ENCODE data around the gene TMEM143. TPM values are rescaled to one million over a fixed set of nuclear protein-coding genes. Genes with fewer than 3 reads are reported as not detected.

Gene TMEM143
- 2.9 to 5.3 TPM (median 4.3 TPM) in 5 replicates for total RNA-seq (2022; extraction: Qiagen RNA extraction)

DNA sequence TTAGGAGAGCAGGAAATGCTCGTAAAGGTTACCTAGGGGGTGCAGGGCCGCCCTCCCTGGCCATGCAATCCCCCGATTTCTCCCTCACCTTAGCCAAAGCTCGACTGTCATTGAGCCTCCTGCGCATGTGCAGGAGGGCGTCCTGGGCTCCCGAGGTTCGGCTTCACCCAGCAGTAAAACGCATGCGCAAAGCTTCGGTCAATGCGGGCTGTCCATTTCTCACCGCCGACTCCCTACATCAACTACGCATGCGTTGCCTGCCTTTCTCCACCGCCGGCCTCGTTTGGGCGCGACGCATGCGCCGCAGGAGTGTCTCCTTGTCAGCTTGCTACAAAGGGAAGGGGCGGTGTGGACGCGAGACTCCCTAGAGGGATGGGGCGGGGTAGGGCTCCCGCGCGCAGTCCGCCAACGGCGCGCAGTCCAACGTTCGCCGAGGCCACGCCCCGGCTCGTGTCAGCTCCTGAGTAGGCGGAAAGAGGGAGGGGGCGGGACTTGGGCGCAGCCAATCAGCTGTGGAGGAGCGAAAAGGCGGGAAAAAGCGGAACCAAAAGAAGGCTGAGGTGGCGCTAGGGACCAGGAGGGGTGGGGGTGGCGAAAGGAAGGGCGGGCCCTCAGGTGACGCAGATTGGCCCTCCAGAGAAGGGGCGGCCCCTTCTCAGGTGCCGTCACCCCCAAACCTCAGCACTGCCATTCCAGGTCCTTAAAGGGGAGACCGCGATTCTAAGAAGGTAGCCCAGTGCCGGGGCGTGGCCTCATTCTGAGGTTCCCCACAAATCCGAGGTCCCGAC lies at the start of gene TMEM143, which contains the start of gene SYNGR4:
TMEM143 (minus strand) TSS at position 131 of the 788 bp plus-strand sequence; CDS start at position 111, 20 bp downstream.
SYNGR4 (plus strand) TSS at position 558 of the 788 bp plus-strand sequence. CDS start 1,476 bp downstream, outside the sequence.

DNA sequence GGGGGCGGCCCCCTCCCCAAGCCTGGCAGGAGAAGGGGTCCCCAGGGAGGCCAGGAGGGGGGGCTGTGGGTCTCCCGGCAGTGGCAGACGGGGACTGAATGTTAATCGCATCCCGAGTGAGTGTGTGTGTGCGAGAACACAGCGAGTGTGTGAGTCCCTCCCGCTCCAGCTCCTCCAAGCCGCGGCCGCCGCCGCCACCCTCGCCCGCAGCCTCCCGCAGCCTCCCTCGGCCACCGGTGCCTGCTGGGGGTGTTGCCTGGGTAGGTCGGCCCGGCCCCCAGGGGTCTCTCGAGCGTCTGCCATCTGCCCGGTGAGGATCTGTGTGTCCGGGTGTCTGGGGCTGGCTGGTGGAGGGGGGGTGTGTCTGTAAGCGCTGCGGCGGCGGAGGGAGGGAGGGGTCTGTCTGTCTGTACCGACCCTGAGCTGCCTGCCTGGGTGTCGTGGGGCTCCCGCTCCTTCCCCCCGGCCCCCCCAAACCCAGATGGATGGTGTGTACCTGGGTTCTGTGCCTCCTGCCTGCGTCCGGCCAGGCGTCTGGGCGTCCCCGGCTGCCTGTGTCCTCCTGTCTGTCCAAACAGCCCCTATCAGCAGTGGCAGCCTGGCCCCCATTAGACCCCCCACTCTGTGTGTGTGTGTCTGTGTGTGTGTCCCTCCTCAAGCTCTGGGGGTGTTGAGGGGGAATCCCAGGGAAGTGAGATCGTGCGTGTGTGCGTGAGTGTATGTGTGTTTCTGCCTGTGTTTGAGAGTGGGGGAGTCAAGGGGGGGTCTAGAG lies 30.0 kb upstream of the TMEM143 start, which contains the start of gene GRIN2D:
GRIN2D (plus strand) TSS at position 110 of the 772 bp plus-strand sequence. CDS start 4,725 bp downstream, outside the sequence.

DNA sequence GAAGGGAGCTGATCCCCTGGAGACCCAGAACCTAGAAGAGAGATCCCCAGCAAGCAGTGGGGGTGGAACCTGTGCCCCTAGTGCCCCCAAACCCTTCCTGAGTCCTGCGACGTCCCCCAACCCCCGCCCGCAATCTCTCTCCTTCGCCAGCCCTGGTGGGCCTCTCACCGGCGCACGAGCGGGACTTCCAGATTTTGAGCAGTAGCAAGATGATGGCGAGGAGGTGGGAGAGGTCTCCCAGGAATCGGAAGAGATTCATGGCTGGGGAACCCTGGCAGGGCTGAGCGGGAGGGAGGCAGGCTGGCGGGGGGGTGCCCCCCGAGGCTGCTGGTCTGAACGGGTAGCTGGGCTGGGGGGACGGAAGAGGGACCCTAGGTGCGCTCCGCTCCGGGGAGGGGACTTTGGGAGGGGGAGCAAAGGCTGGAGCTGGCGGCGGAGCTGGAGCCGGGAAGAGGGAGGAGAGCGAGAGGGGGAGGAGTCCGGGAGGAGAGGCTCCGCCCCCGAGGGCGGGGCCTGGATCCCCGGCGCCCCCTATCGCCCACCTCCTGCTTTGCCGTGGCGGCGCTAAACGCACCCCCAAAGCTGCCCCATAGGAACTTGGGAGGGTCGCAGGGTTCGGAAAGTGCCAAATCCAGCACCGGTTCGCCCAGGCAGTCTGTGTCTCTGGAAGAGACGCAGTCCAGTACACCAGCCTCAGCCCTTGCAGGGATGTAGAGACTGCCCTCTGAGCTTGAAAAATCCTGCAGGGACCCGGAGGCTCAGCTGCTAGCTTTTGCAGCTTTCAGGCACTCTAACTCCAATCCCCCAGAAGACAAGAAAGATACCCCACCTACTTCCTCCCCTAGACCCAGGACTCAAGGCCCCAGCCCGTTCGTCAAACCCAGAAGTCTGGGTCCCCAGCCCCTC lies 27.6 kb upstream of the TMEM143 start, which contains the start of gene KDELR1:
KDELR1 (minus strand) TSS at position 452 of the 906 bp plus-strand sequence; CDS start at position 259, 193 bp downstream.

DNA sequence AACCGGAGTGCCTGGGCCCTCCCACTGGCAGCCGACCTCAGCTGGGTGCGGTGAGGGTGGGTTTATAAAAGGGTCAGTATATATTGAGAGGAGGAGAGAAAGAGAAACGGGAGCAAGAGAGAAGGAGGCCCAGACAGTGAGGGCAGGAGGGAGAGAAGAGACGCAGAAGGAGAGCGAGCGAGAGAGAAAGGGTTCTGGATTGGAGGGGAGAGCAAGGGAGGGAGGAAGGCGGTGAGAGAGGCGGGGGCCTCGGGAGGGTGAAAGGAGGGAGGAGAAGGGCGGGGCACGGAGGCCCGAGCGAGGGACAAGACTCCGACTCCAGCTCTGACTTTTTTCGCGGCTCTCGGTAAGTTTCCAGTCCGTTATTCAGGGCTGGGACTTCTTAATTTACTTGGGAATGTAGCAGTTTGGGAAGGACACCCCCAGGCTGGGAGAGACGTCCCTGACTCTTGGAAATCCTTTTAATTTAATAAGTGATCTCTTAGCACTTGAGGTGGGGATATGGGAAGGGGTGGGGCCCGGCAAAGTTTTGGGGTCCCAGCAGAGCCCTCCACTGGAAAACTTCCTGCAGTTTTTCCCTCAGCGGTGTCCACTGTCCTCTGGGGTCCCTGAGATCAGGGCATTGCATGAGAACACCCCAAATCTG lies 38.4 kb downstream of the TMEM143 start, which contains the start of gene EMP3:
EMP3 (plus strand) TSS at position 288 of the 646 bp plus-strand sequence. CDS start 1,293 bp downstream, outside the sequence.

Other genes with a start within 250 kb of the TMEM143 start
- 56.1 to 67.2 TPM (median 64.2 TPM) in 5 replicates for gene LIG1, start 193.6 kb downstream of the TMEM143 start, total RNA-seq (2022; extraction: Qiagen RNA extraction)
- 6.1 to 7.2 TPM (median 6.5 TPM) in 5 replicates for gene ZSWIM9, start 193.3 kb downstream of the TMEM143 start, total RNA-seq (2022; extraction: Qiagen RNA extraction)
- 13.8 to 17.5 TPM (median 16.7 TPM) in 5 replicates for gene CARD8, start 108.0 kb downstream of the TMEM143 start, total RNA-seq (2022; extraction: Qiagen RNA extraction)
- gene ZNF114, start 93.9 kb downstream of the TMEM143 start, total RNA-seq (2022; extraction: Qiagen RNA extraction) = 6.4 to 9.1 TPM (median 7.1 TPM) in 5 replicates
- 365 to 468 TPM (median 427 TPM) in 5 replicates for gene EMP3, start 38.4 kb downstream of the TMEM143 start, total RNA-seq (2022; extraction: Qiagen RNA extraction)
- 0.93 to 3.6 TPM (median 3.1 TPM) in 5 replicates for gene SYNGR4, start 427 bp upstream of the TMEM143 start, total RNA-seq (2022; extraction: Qiagen RNA extraction)
- gene KDELR1, start 27.6 kb upstream of the TMEM143 start, total RNA-seq (2022; extraction: Qiagen RNA extraction) = 389 to 432 TPM (median 425 TPM) in 5 replicates
- 6.5 to 8.9 TPM (median 7.6 TPM) in 5 replicates for gene GRIN2D, start 29.7 kb upstream of the TMEM143 start, total RNA-seq (2022; extraction: Qiagen RNA extraction)
- gene GRWD1, start 82.0 kb upstream of the TMEM143 start, total RNA-seq (2022; extraction: Qiagen RNA extraction) = 108 to 129 TPM (median 110 TPM) in 5 replicates
- 0.93 to 2.0 TPM (median 1.1 TPM) in 5 replicates for gene KCNJ14, start 91.6 kb upstream of the TMEM143 start, total RNA-seq (2022; extraction: Qiagen RNA extraction)
- 54.5 to 64.5 TPM (median 61.2 TPM) in 5 replicates for gene CYTH2, start 105.4 kb upstream of the TMEM143 start, total RNA-seq (2022; extraction: Qiagen RNA extraction)
- 2.7 to 5.6 TPM (median 4.5 TPM) in 5 replicates for gene LMTK3, start 147.9 kb upstream of the TMEM143 start, total RNA-seq (2022; extraction: Qiagen RNA extraction)
- gene SULT2B1, start 188.2 kb upstream of the TMEM143 start, total RNA-seq (2022; extraction: Qiagen RNA extraction) = 12.0 to 17.5 TPM (median 14.0 TPM) in 5 replicates
- gene SPACA4, start 242.8 kb upstream of the TMEM143 start, total RNA-seq (2022; extraction: Qiagen RNA extraction) = not detected in 5 replicates